GM21576 (cell line): ENCODE data around the gene CCL20.

Experiments
- ATAC-seq: cut with Tn5 transposase; IDR thresholded peaks from one replicate; pipeline ENCODE4 v1.9.1; 2021; ENCODE audit warnings: mild to moderate bottlenecking, moderate library complexity; ENCODE audit not compliant: unreplicated experiment

CCL20 gene

DNA sequence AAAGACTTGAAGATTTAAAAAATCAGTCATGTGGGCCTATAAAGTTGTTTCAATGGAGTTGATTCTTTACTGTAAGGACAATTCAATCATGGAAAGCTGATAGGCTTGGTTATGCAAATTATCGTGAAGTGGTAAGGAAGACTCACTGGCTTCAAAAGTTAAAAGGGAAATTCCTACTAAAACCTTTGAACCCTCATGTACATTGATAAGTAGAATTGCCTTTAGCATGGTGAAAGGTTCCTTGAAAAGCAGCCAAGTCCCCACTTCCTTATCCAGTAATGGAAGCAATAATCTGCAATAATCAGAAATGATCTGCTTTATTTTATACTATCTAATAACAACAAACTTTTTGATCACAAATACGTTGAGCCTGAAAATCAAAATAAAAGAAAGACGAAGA, 14.4 kb upstream of the CCL20 start:
- ATAC-seq = no peak

- ATAC-seq = no peak
These were observed 10.8 kb upstream of the CCL20 start for GRCh38 chr2:227802882-227803281.

DNA sequence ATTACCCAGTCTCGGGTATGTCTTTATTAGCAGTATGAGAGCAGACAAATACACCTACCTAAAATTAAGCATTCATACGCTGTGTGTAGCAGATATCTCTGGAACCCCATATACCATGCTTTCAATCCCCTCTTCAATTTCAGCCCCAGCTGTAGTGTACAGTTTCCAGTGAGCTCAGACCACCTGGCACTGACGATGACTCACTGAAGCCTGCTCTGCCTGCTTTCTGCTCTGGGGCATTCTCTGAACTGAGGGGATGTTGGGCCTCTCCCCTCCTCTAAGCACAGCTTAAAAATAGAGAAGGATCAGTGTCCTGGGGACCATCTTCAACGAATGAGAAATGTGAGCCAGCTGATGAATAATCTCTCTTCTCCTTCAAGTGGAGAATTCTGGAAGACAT, 8.7 kb upstream of the CCL20 start:
- ATAC-seq = no peak

- ATAC-seq = no peak
These were observed 8.1 kb upstream of the CCL20 start for GRCh38 chr2:227805578-227805977.

- ATAC-seq = no peak
These were observed 4.7 kb upstream of the CCL20 start for GRCh38 chr2:227808936-227809335.

GRCh38 chr2:227812001-227812400, 1.6 kb upstream of the CCL20 start:
- ATAC-seq = no peak

DNA sequence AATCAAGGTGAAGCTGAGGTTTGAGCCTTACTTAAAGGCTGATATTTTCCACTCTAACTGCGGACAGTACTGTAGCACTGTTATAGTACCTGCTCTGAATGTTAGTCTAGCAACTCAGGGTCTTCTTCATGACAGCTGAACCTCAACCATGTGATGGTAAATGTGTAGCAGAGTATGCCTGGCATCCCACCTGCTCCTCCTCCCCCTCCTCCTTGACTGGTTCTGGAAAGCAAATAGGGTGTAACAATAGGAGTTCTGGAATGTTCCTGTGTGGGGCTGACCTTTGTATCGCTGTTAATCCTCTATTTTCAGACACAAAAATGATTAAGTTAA, 447 bp upstream of the CCL20 start:
- ATAC-seq = no peak

DNA sequence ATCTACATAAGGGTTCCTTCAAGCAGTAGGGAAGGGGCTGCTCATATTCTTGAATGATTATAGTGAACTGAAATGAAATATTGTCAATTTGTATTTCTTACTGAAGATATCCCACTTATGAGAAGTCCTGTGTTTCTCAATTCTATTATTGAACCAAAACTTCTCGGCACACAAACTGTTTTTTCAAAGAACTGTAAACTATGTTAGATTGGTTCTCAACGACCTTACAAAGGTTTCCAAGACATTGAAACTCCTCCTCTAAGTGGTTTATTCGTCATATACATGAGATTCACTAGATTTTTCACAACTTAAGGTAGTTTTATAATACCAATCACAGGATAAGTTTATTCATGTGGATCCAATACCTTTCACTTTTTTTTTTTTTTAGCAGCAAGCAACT, 1.4 kb downstream of the CCL20 start:
- ATAC-seq = no peak

- no peak for ATAC-seq
These were observed 3.1 kb downstream of the CCL20 start for GRCh38 chr2:227816507-227817294.

GRCh38 chr2:227817336-227817735, 3.7 kb downstream of the CCL20 start:
- no peak for ATAC-seq

- no peak for ATAC-seq
These were observed 4.4 kb downstream of the CCL20 start for GRCh38 chr2:227817850-227818674.

DNA sequence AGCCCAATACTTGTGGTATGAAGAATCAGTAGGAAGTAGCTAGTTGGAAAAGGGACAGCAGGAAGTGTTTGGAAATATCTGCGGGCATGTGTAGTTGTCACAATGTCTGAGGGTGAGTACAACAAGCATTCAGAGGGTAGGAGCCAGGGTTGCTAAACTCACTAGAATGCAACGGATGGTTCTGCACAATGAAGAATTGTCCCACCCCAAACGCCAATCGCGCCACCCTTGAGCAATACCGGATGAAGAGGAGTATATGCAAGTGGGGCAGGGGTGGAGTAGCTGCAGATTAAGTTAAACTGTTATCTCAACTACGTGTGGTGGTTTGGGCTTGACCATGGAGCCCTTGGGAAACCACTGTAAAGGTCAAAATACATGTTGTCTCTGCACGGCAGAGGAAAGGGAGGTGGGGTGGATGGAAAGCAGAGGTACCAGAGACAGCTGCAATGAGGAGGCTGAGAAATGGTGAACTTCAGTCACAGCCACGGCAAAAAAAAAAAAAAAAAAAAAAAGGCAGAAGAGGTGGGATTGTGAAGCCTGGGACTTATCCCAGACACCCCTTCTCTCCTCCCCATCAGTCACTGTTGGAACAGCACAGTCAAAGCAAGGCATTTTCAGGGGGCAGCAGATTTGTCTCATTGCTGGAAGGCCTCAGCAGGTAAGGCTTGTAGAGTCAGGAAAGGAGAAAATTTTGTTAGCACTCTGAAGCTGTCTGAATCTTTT, 5.2 kb downstream of the CCL20 start:
- ATAC-seq = no peak

GRCh38 chr2:227819398-227819697, 5.7 kb downstream of the CCL20 start:
- no peak for ATAC-seq

DNA sequence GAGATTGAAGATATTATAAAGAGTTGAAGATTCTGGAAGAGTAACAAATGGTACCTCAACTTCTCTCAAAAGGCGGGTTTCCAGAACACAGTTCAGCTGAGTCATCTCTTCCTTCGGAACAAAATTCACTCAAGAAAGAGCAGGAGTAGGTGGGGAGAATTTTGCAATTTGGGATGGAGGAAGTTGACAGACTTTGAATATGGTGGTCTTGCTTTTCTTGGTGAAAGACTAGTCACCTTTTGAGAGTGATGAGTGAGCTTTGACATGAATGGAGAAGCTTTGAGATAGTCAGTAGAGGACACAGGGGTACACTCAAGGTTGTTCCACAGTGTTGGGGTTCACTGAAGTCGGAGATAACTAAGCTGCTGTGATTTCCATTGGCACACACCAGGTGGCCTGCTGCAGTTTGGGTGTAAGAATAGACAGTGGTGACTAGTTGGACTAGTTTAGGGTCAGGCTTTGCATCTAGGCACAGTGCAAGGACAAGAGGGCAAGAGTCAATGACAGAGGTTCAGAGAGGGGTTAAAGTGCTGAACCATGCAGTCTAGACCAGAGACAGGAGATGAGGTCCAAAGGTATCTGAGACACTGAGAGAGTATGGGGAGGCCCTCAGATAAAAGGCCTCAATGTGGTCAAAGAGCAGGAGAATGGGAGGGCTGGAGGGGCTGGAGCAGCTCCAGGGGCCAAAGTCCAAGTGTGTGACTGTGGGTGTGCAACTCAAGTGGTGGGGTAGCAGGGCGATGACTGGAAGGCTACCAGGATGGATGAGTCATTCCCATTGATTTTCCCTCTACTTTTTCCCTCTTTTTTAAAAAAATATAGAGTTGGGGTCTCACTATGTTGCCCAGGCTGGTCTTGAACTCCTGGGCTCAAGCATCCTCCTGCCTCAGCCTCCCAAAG, 7.7 kb downstream of the CCL20 start:
- ATAC-seq = no peak

GRCh38 chr2:227822416-227823003, 8.9 kb downstream of the CCL20 start:
- no peak for ATAC-seq

DNA sequence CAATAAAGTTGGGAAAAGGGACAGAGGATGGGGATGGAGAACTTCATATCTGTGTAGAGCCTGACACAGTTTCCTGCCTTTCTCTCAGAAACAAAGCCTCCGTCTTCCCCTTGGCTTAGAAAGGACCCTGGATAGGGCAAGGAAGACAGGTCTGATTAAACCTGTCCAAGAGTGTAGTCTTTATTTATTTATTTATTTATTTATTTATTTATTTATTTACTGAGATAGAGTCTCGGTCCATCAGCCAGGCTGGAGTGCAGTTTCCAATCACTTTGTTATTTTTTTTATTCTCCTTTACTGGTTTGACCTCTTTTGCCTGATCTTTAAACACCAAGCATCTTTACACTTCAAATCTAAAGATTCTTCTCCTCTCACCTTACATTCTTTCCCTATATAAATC, 10.3 kb downstream of the CCL20 start:
- no peak for ATAC-seq

DNA sequence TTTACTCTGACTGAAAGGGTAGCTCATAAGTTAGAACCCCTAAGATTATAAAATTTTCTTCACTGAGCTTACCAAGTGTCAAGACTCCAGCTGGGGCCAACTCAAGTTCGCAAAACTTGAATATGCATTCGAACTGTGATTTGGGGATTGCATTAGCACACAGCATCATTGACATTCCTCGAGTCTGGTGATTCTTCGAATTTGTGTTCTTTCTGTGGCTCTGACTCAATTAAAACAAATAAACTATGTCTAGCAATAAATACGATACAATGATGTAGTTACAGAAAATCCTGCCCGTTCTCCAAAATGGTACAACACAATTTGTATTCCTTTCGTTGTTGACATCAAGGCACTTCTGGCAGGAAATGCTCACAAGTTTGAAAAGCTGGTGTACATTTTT, 11.1 kb downstream of the CCL20 start:
- ATAC-seq = no peak

GRCh38 chr2:227826019-227826521, 12.4 kb downstream of the CCL20 start:
- ATAC-seq = no peak

- no peak for ATAC-seq
These were observed 12.9 kb downstream of the CCL20 start for GRCh38 chr2:227826563-227826962.

DNA sequence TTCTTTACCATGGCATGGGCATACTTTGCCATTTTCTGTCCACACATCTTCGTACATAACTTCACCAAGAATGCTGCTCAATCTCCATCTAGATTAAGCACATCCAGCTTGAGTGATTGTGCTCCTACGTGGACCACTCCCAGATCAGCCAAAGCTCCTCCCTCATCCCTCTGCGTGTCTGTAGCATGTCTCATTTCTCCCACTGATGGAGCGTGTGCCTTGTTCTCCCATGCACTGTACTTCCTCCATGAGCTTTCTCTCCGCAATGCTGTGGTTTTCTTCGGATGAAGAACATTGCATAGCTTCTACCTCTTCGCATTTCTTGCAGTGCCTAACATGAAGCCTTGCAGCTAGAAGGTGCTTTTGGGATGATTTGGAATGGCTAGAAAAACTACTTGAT, 13.5 kb downstream of the CCL20 start:
- no peak for ATAC-seq
